GM06990 (cell line): ENCODE measurements around the gene KAT14.

ENCODE experiments used
- DNase-seq: peaks from one replicate; pipeline ENCODE4 v3.0.0-alpha.2; 2011; ENCODE audit not compliant: insufficient read length; ENCODE audit errors: extremely low read depth
- H3K27me3 ChIP-seq: replicated peaks from 2 replicates; pipeline ENCODE4 v1.6.0; 2011; ENCODE audit warnings: low read length; ENCODE audit not compliant: control insufficient read depth, insufficient read depth
- H3K36me3 ChIP-seq: 2 replicates; pipeline ENCODE4 v1.5.1; 2011; ENCODE audit warnings: low read length; ENCODE audit not compliant: control insufficient read depth, insufficient read depth
- H3K4me3 ChIP-seq: replicated peaks from 2 replicates; pipeline ENCODE4 v1.5.1; 2011; ENCODE audit warnings: low read depth, mild to moderate bottlenecking, control low read depth, low read length
- CTCF ChIP-seq: IDR thresholded peaks from 2 replicates; pipeline ENCODE4 v1.5.1; 2011; ENCODE audit warnings: low read length, control low read depth, mild to moderate bottlenecking, inconsistent platforms; ENCODE audit not compliant: insufficient read depth, poor library complexity, severe bottlenecking

The KAT14 gene

GRCh38 chr20:18139832-18140231 is 2.2 kb downstream of the KAT14 start:
- DNase-seq: no peak
- no peak for TF ChIP-seq CTCF
- Histone ChIP-seq H3K36me3 (peaks cover 8% of the 10 kb centered on the region), H3K4me3 (no peak overlapping the region), H3K27me3 (no peaks in the 10 kb centered on the region)

- no peaks in the 10 kb centered on the region for H3K27me3 ChIP-seq
- DNase-seq: no peak
- no peak overlapping the region for H3K4me3 ChIP-seq
- TF ChIP-seq CTCF: no peak
- H3K36me3 ChIP-seq: peaks cover 8% of the 10 kb centered on the region
Measured at GRCh38 chr20:18144541-18145099, 7.0 kb downstream of the KAT14 start.

- no peak overlapping the region for H3K4me3 ChIP-seq
- no peaks in the 10 kb centered on the region for H3K27me3 ChIP-seq
- no peaks in the 10 kb centered on the region; the same call in none of the 2 replicates for H3K36me3 ChIP-seq
- no peak for DNase-seq
- no peak for TF ChIP-seq CTCF
Measured at GRCh38 chr20:18154342-18154741, 16.7 kb downstream of the KAT14 start.

- no peaks in the 10 kb centered on the region for H3K27me3 ChIP-seq
- TF ChIP-seq CTCF: no peak
- H3K36me3 ChIP-seq: no peaks in the 10 kb centered on the region; the same call in 1 of the 2 replicates
- no peak for DNase-seq
- no peak overlapping the region for H3K4me3 ChIP-seq
Measured at GRCh38 chr20:18156045-18156444, 18.4 kb downstream of the KAT14 start.

- no peak for TF ChIP-seq CTCF
- Histone ChIP-seq H3K4me3 (no peak overlapping the region), H3K27me3 (no peaks in the 10 kb centered on the region), H3K36me3 (peaks cover 7% of the 10 kb centered on the region)
- no peak for DNase-seq
Measured at GRCh38 chr20:18164356-18164755, 26.7 kb downstream of the KAT14 start.

GRCh38 chr20:18165553-18165952 is 27.9 kb downstream of the KAT14 start:
- H3K27me3 ChIP-seq: no peaks in the 10 kb centered on the region
- no peak overlapping the region for H3K4me3 ChIP-seq
- DNase-seq: no peak
- H3K36me3 ChIP-seq: peaks cover 7% of the 10 kb centered on the region
- TF ChIP-seq CTCF: no peak
